GM10266 (cell line): ENCODE measurements around the gene CLEC4G.
A peak's percentile ranks its signal among the peaks of the same experiment; 100 is the strongest.

Experiments used
- DNase-seq: peaks from one replicate; pipeline ENCODE4 v3.0.0; 2012; ENCODE audit errors: extremely low spot score
- CTCF ChIP-seq: IDR thresholded peaks from 2 replicates; pipeline ENCODE4 v1.5.1; 2012; ENCODE audit warnings: mild to moderate bottlenecking, low read depth; ENCODE audit not compliant: control insufficient read depth, insufficient read depth; ENCODE audit errors: missing control alignments

The CLEC4G gene

GRCh38 chr19:7744871-7745650, 13.2 kb upstream of the CLEC4G start:
- DNase-seq: no peak
- no peak for TF ChIP-seq CTCF

GRCh38 chr19:7744199-7744786, 12.4 kb upstream of the CLEC4G start:
- no peak for DNase-seq
- TF ChIP-seq CTCF: no peak

GRCh38 chr19:7743425-7743841, 11.5 kb upstream of the CLEC4G start:
- TF ChIP-seq CTCF: no peak
- DNase-seq: peak; percentile 80

GRCh38 chr19:7742991-7743390, 11.1 kb upstream of the CLEC4G start:
- TF ChIP-seq CTCF: no peak
- no peak for DNase-seq

GRCh38 chr19:7742575-7742974, 10.7 kb upstream of the CLEC4G start:
- no peak for TF ChIP-seq CTCF
- no peak for DNase-seq

GRCh38 chr19:7740682-7741054, 8.8 kb upstream of the CLEC4G start:
- DNase-seq: no peak
- TF ChIP-seq CTCF: no peak
